Effector memory CD4-positive, alpha-beta T cell (primary cell): ENCODE results near the gene USP15.
"Not testable (repeated sequence)": the region's sequence is repeated elsewhere in the genome, so short reads cannot be mapped to it uniquely, and the experiment has no call there.

Experiments
- DNase-seq, 3 donors: peaks; one replicate each; pipeline ENCODE4 v3.0.0-alpha.2; 2020
- H3K27ac ChIP-seq: 2 replicates; pipeline ENCODE4 v1.7.0; 2013; ENCODE audit warnings: mild to moderate bottlenecking, low read length, moderate library complexity; ENCODE audit not compliant: insufficient read depth, poor library complexity, severe bottlenecking
- H3K27me3 ChIP-seq: replicated peaks from 2 replicates; pipeline ENCODE4 v1.7.0; 2013; ENCODE audit warnings: mild to moderate bottlenecking, low read length; ENCODE audit not compliant: insufficient read depth, control insufficient read depth, poor library complexity, severe bottlenecking
- H3K36me3 ChIP-seq: 2 replicates; pipeline ENCODE4 v1.7.0; 2013; ENCODE audit warnings: mild to moderate bottlenecking, low read length, moderate library complexity; ENCODE audit not compliant: control insufficient read depth, insufficient read depth
- H3K4me1 ChIP-seq: 2 replicates; pipeline ENCODE4 v1.7.0; 2013; ENCODE audit warnings: low read length, mild to moderate bottlenecking; ENCODE audit not compliant: control insufficient read depth, insufficient read depth, poor library complexity, severe bottlenecking
- H3K4me3 ChIP-seq: 2 replicates; pipeline ENCODE4 v1.7.0; 2013; ENCODE audit warnings: low read length, low read depth, mild to moderate bottlenecking; ENCODE audit not compliant: insufficient read depth, poor library complexity, severe bottlenecking
- H3K9me3 ChIP-seq: 2 replicates; pipeline ENCODE4 v1.7.0; 2013; ENCODE audit warnings: mild to moderate bottlenecking, low read length, moderate library complexity; ENCODE audit not compliant: control insufficient read depth

USP15 gene

DNA sequence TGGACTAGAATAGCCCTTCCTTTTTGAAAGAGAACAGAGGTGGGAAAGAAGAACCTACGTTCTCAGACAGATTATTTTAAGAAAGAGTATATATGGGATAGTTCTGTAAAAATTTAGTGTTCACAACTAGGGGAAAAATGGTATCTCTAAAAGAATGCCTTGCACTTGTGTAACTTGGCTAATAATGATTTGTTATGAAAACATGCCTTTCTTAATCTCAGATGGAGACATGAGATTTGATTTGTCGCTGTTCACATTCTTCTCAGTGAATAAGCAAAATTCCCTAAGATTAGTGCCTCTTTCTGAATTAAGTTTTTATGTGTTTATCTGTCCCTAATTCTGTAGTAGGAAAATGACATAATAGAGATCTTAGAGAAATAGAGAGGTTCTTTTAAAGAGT lies 100.8 kb downstream of the USP15 start:
- no peaks in the 10 kb centered on the region for H3K9me3 ChIP-seq
- peaks cover 17% of the 10 kb centered on the region for H3K36me3 ChIP-seq
- H3K27ac ChIP-seq = no peak overlapping the region
- H3K27me3 ChIP-seq = no peaks in the 10 kb centered on the region
- H3K4me1 ChIP-seq = no peaks in the 10 kb centered on the region
- DNase-seq = no peak
- H3K4me3 ChIP-seq = no peak overlapping the region

- Histone ChIP-seq H3K27me3 (no peaks in the 10 kb centered on the region), H3K4me1 (no peaks in the 10 kb centered on the region), H3K27ac (no peak overlapping the region), H3K36me3 (peaks cover 13% of the 10 kb centered on the region), H3K4me3 (no peak overlapping the region), H3K9me3 (no peaks in the 10 kb centered on the region)
- DNase-seq = no peak
Observed at GRCh38 chr12:62363506-62363905, 103.3 kb downstream of the USP15 start.

GRCh38 chr12:62364697-62365096 lies 104.5 kb downstream of the USP15 start:
- H3K36me3 ChIP-seq = peaks cover 13% of the 10 kb centered on the region
- H3K27ac ChIP-seq, H3K27me3 ChIP-seq, H3K9me3 ChIP-seq, DNase-seq, H3K4me3 ChIP-seq, H3K4me1 ChIP-seq: not testable (repeated sequence)

DNA sequence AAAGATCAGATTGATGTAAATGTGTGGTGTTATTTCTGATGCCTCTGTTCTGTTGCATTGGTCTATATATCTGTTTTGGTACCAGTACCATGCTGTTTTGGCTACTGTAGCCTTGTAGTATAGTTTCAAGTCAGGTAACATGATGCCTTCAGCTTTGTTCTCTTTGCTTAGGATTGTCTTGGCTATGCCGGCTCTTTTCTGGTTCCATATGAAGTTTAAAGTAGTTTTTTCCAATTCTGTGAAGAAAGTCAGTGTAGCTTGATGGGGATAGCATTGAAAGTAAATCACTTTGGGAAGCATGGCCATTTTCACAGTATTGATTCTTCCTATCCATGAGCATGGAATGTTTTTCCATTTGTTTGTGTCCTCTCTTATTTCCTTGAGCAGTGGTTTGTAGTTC lies 105.6 kb downstream of the USP15 start:
- H3K4me1 ChIP-seq, H3K27ac ChIP-seq, H3K36me3 ChIP-seq, H3K27me3 ChIP-seq, H3K9me3 ChIP-seq, DNase-seq, H3K4me3 ChIP-seq: not testable (repeated sequence)

- not testable (repeated sequence) for H3K27ac ChIP-seq, H3K4me3 ChIP-seq, H3K4me1 ChIP-seq, H3K27me3 ChIP-seq, DNase-seq, H3K36me3 ChIP-seq, H3K9me3 ChIP-seq
Observed at GRCh38 chr12:62368430-62369223, 108.4 kb downstream of the USP15 start.

DNA sequence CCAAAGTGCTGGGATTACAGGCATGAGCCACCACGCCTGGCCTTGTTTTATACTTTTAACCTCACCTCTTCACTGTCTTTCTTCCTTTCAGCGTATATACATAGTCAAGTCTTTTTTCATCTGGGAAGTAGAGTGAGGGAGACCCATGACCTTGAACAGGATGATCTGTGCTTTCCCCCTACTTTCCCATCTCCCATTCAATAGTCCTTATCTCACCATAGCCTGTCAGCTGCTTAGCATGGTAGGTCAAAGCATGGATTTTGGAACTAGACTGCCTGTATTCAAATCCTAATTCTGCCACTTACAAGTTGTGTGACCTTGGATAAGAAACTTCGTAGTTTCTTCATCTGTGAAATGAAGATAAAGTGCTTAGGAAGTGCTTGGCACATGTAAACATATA lies 110.0 kb downstream of the USP15 start:
- Histone ChIP-seq H3K27me3 (no peaks in the 10 kb centered on the region), H3K4me3 (no peak overlapping the region), H3K27ac (no peak overlapping the region), H3K36me3 (peaks cover 1% of the 10 kb centered on the region), H3K9me3 (no peaks in the 10 kb centered on the region), H3K4me1 (no peaks in the 10 kb centered on the region)
- no peak for DNase-seq

GRCh38 chr12:62371661-62372060 lies 111.5 kb downstream of the USP15 start:
- no peaks in the 10 kb centered on the region for H3K27me3 ChIP-seq
- no peaks in the 10 kb centered on the region for H3K9me3 ChIP-seq
- H3K27ac ChIP-seq = no peak overlapping the region
- H3K4me3 ChIP-seq = no peak overlapping the region
- no peaks in the 10 kb centered on the region for H3K4me1 ChIP-seq
- DNase-seq = no peak
- peaks cover 3% of the 10 kb centered on the region for H3K36me3 ChIP-seq

DNA sequence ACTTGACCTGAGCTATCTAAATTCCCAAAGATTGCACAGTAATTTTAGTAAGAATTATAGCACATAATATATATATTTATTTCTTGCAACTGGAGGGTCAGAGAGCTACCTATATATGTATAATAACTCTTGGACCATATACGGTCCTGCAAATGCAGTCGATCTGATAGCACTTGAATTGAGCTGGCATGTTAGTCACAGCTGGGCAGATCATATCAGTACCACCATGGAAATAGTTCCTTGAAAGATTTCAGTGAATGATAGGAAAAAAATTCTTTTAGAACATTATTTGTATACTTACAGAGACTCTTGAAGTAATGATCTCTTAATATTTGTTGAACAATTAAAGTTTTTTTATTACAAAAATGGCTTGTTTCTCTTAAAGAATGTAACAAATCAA lies 111.9 kb downstream of the USP15 start:
- Histone ChIP-seq H3K4me1 (no peaks in the 10 kb centered on the region), H3K27ac (no peak overlapping the region), H3K36me3 (peaks cover 3% of the 10 kb centered on the region), H3K4me3 (no peak overlapping the region), H3K27me3 (no peaks in the 10 kb centered on the region), H3K9me3 (no peaks in the 10 kb centered on the region)
- no peak for DNase-seq

DNA sequence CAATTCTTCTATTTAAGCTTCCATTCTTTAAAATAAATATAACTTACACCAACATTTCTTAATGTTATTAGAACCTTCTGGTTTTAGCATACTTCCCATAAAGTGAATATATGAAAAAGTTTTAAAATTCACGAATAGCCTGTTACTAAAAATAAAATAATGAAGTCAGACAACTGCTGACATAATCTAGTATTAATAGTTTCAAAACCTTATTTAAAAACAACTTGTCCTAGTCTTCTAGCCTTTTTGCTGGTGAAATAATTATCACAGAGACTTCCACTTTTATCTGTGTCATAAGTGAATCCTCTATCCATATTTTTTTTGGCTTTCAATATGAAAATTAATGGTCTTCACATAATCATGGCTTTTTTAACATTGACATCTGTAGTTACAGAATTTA lies 112.6 kb downstream of the USP15 start:
- H3K36me3 ChIP-seq = peaks cover 3% of the 10 kb centered on the region
- no peaks in the 10 kb centered on the region for H3K27me3 ChIP-seq
- H3K4me1 ChIP-seq = no peaks in the 10 kb centered on the region
- no peak overlapping the region for H3K4me3 ChIP-seq
- no peak overlapping the region for H3K27ac ChIP-seq
- no peaks in the 10 kb centered on the region for H3K9me3 ChIP-seq
- no peak for DNase-seq

DNA sequence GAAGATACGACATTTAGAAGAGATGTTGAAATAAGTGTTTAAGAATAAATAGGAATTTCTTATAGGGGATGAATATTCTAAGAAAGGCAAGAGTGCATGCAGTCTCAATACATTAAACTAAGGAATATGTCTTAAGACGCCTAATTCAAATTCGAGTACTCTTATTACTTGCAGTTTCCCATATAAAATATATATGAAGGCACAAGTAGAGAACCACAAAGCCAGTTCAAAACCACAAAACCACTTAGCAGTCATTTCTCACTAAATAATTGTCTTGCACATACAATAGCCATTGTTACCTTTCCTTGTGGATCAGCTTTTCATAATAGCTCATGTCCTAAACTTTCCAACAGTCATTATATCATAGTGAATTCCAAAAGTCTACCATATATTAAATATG lies 115.4 kb downstream of the USP15 start:
- peaks cover 3% of the 10 kb centered on the region for H3K36me3 ChIP-seq
- no peak for DNase-seq
- H3K27me3 ChIP-seq = no peaks in the 10 kb centered on the region
- H3K9me3 ChIP-seq = no peaks in the 10 kb centered on the region
- H3K4me3 ChIP-seq = no peak overlapping the region
- H3K4me1 ChIP-seq = no peaks in the 10 kb centered on the region
- H3K27ac ChIP-seq = no peak overlapping the region
